SH-SY5Y (cell line): Measurements from ENCODE around the gene STX19.

Experiments
- GATA2 ChIP-seq: IDR thresholded peaks from 2 replicates; pipeline ENCODE4 v1.6.1; 2011; ENCODE audit warnings: mild to moderate bottlenecking, low read depth, low read length
- GATA3 ChIP-seq: IDR thresholded peaks from 2 replicates; pipeline ENCODE4 v1.6.1; 2011; ENCODE audit warnings: low read depth, mild to moderate bottlenecking, low read length, moderate library complexity

- TF ChIP-seq GATA2 (no peak), GATA3 (no peak)
These were observed 47.7 kb upstream of the STX19 start for GRCh38 chr3:94076055-94076454.
